CD8-positive, alpha-beta memory T cell (primary cell): ENCODE data around the gene TRIM4. TPM values are rescaled to one million over a fixed set of nuclear protein-coding genes. Genes with fewer than 3 reads are reported as not detected.
"Not testable (repeated sequence)": the region's sequence is repeated elsewhere in the genome, so short reads cannot be mapped to it uniquely, and the experiment has no call there.

Experiments used
- CTCF ChIA-PET: fragments of 350-600 bp; sonication (Branson Sonifier 250); formaldehyde crosslinking; loops from one replicate; lab custom pipeline; 2021; ENCODE audit warnings: antibody characterized with exemption; lab: Charles Lee
- POLR2A ChIA-PET: fragments of 350-600 bp; sonication (Branson Sonifier 250); formaldehyde crosslinking; loops from one replicate; lab custom pipeline; 2021; ENCODE audit warnings: antibody characterized with exemption; lab: Charles Lee
- DNase-seq, 5 donors: peaks; one replicate each; pipeline versions ENCODE4 v3.0.0 to v3.0.0-alpha.2; 2020 to 2022; ENCODE audit warnings: mixed read lengths in 1 of 5
- H3K27ac ChIP-seq: one replicate; pipeline ENCODE4 v1.7.0; 2013; ENCODE audit warnings: low read depth, mild to moderate bottlenecking, low read length, moderate library complexity
- H3K27me3 ChIP-seq: 2 replicates; pipeline ENCODE4 v1.7.0; 2013; ENCODE audit warnings: low read length, mild to moderate bottlenecking; ENCODE audit not compliant: insufficient read depth, poor library complexity, severe bottlenecking
- H3K36me3 ChIP-seq: 2 replicates; pipeline ENCODE4 v1.7.0; 2013; ENCODE audit warnings: mild to moderate bottlenecking, low read length, moderate library complexity; ENCODE audit not compliant: insufficient read depth
- H3K4me1 ChIP-seq: 2 replicates; pipeline ENCODE4 v1.7.0; 2013; ENCODE audit warnings: mild to moderate bottlenecking, low read length, moderate library complexity; ENCODE audit not compliant: insufficient read depth
- H3K4me3 ChIP-seq: 2 replicates; pipeline ENCODE4 v1.7.0; 2013; ENCODE audit warnings: mild to moderate bottlenecking, low read length
- H3K9me3 ChIP-seq: 2 replicates; pipeline ENCODE4 v1.7.0; 2013; ENCODE audit warnings: mild to moderate bottlenecking, low read length
- H3K27ac Mint-ChIP-seq, 8 donors: one replicate each; pipeline ENCODE4 v1.8.0; 2020 to 2021; ENCODE audit warnings: mixed read lengths in 8 of 8, mild to moderate bottlenecking in 6 of 8, inconsistent platforms in 3 of 8, moderate library complexity in 3 of 8
- H3K27me3 Mint-ChIP-seq, 2 donors: one replicate each; pipeline ENCODE4 v1.8.0; 2020 to 2021; ENCODE audit warnings: mixed read lengths in 2 of 2, mild to moderate bottlenecking in 1 of 2, moderate library complexity in 1 of 2
- H3K36me3 Mint-ChIP-seq, 3 donors: one replicate each; pipeline ENCODE4 v1.8.0; 2020 to 2021; ENCODE audit warnings: mixed read lengths in 3 of 3, inconsistent platforms in 1 of 3, mild to moderate bottlenecking in 1 of 3
- H3K4me1 Mint-ChIP-seq, 3 donors: one replicate each; pipeline ENCODE4 v1.8.0; 2020 to 2021; ENCODE audit warnings: mixed read lengths in 3 of 3, inconsistent platforms in 1 of 3, mild to moderate bottlenecking in 1 of 3
- H3K4me3 Mint-ChIP-seq, 7 donors: one replicate each; pipeline ENCODE4 v1.8.0; 2020 to 2021; ENCODE audit warnings: mixed read lengths in 7 of 7, mild to moderate bottlenecking in 6 of 7, moderate library complexity in 4 of 7, inconsistent platforms in 2 of 7
- H3K9me3 Mint-ChIP-seq, 5 donors: one replicate each; pipeline ENCODE4 v1.8.0; 2020 to 2022; ENCODE audit warnings: mixed read lengths in 5 of 5, mild to moderate bottlenecking in 3 of 5, moderate library complexity in 2 of 5, inconsistent platforms in 1 of 5
- polyA plus RNA-seq: library from polyadenylated mRNA; unstranded; fragments of 300-500 nt; fragmentation: Illumina TruSeq; gene quantifications from one replicate; pipeline ENCODE4 v1.2.3, GENCODE V29; 2021
- total RNA-seq, 2 experiments: library from RNA; stranded (reverse); gene quantifications; one replicate each; pipeline ENCODE4 v1.2.3, GENCODE V29; 2021

Gene TRIM4, protein sequence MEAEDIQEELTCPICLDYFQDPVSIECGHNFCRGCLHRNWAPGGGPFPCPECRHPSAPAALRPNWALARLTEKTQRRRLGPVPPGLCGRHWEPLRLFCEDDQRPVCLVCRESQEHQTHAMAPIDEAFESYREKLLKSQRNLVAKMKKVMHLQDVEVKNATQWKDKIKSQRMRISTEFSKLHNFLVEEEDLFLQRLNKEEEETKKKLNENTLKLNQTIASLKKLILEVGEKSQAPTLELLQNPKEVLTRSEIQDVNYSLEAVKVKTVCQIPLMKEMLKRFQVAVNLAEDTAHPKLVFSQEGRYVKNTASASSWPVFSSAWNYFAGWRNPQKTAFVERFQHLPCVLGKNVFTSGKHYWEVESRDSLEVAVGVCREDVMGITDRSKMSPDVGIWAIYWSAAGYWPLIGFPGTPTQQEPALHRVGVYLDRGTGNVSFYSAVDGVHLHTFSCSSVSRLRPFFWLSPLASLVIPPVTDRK
- total RNA-seq = 10 to 100 TPM; 30.0 to 31.0 TPM
- 25.8 TPM for polyA plus RNA-seq

DNA sequence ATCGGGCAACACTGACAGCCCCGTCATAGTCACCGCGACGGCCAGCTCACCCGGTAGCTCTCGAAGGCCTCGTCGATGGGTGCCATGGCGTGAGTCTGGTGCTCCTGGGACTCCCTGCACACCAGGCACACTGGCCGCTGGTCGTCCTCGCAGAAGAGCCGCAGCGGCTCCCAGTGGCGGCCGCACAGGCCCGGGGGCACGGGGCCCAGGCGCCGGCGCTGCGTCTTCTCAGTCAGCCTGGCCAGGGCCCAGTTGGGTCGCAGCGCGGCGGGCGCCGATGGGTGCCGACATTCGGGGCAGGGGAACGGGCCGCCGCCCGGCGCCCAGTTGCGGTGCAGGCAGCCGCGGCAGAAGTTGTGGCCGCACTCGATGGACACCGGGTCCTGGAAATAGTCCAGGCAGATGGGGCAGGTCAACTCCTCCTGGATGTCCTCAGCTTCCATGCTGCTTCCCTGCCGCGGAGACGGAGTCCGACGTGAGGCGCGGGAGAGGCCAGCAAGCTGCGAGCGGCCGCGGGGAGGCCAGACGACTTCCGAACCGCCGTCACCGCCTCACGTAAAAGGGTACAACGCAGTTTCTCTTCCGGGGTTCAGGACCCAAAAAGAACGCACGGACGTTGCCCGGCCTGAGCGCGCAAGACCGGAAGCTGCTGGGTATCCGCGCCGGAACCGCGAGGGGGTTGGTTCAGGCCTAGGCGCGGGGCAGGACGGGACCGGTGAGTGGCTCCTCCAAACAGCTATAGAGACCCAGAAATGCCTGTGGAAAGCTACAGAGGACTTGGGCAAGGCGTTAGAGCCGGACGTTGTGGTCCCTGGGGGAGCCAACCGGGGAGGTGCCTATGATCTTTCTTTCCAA lies at the start of gene TRIM4:
TRIM4 (minus strand) TSS at position 572 of the 855 bp plus-strand sequence; CDS start at position 443, 129 bp downstream.
- Mint-ChIP-seq H3K4me1 (peaks cover 47 to 59% (median 57%) of the 10 kb centered on the region in 3 donors), H3K9me3 (no peaks in the 10 kb centered on the region), H3K27me3 (peaks cover 0 to 6% of the 10 kb centered on the region in 2 donors), H3K27ac (peak within 1 kb of the TSS; percentile 93 to 99 (median 98)), H3K36me3 (peaks cover 4 to 45% (median 8%) of the 10 kb centered on the region in 3 donors), H3K4me3 (peak within 1 kb of the TSS; percentile 92 to 98 (median 96))
- peak; percentile 78 to 92 (median 88) for DNase-seq
- Histone ChIP-seq H3K36me3 (peaks cover 19% of the 10 kb centered on the region), H3K27me3 (no peaks in the 10 kb centered on the region), H3K27ac (peak within 1 kb of the TSS; percentile 94), H3K4me1 (peaks cover 48% of the 10 kb centered on the region), H3K4me3 (peak within 1 kb of the TSS; percentile 97), H3K9me3 (no peaks in the 10 kb centered on the region)
- ChIA-PET CTCF (interaction anchor here (0.8 to 2.7 kb wide), 17 partner anchors 10 to 214 kb away, joined by 3 to 17 read pairs (median 3); partner anchors contain the start of genes GJC3, MBLAC1, ZKSCAN1 and ZSCAN21), POLR2A (interaction anchor here (0.6 to 2.7 kb wide), 10 partner anchors 10 to 510 kb away, joined by 3 to 18 read pairs (median 8); partner anchors contain the start of genes AP4M1, ATP5MF, GJC3 and MCM7)

DNA sequence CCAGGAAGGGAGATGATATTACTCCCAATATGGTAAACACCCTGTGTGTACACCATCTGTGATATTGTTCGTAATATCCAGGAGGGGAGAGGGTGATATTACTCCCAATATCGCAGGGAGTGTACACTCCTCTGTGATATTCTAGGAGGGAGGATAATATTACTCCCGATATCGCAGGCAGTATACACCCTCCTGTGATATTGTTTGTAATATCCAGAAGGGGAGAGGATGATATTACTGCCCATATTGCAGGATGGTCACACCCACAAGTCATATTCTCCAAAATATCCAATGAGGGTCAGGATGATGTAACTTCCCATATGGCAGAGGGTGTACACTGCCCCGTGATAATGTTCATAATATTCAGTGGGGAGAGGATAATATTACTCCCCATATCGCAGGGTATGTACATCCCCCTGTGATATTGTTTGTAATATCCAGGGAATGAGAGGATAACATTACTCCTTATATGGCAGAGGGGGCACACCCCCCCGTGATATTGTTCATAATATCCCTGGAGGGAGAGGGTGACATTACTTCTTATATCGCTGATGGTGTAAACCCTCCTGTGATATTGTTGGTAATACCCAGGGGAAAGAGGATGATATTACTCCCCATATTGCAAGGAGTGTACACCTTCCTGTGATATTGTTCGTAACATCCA lies 39.4 kb upstream of the TRIM4 start:
- H3K27ac Mint-ChIP-seq = no peak overlapping the region

DNA sequence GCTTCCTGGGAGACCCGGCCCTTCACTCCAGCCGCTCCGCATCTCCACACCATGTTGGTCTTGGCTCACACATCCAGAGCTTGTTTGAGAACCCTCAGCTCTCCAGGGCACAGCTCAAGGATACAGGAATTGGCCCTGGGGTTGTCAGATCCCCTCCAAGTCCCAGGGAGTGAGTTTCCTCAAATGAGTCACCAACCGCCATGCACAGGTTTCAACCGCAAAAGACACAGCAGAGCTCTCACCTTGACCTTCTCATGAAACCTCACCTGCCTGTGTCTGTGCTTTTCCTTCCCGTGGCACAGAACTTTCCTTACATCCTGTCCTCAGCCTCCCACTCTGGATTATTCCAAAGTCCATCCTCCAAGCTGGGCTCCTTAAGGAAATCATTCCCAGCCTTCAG lies 35.9 kb upstream of the TRIM4 start:
- H3K4me1 Mint-ChIP-seq = no peaks in the 10 kb centered on the region
- no peak for DNase-seq
- Histone ChIP-seq H3K27me3 (no peaks in the 10 kb centered on the region), H3K4me1 (no peaks in the 10 kb centered on the region), H3K27ac (no peak overlapping the region), H3K4me3 (no peak overlapping the region), H3K9me3 (no peaks in the 10 kb centered on the region), H3K36me3 (no peaks in the 10 kb centered on the region)
- ChIA-PET CTCF (interaction anchor here (0.9 to 1.4 kb wide), 2 partner anchors 22 to 37 kb away, joined by 3 to 4 read pairs; no protein-coding TSS in a partner anchor), POLR2A (interaction anchor here (1.0 kb wide), 1 partner anchor 36 kb away, joined by 5 read pairs; the partner anchor contains the start of gene TRIM4)
- no peaks in the 10 kb centered on the region for H3K36me3 Mint-ChIP-seq
- H3K4me3 Mint-ChIP-seq = no peak overlapping the region
- peaks cover 0 to 13% (median 7%) of the 10 kb centered on the region in 5 donors for H3K9me3 Mint-ChIP-seq
- H3K27ac Mint-ChIP-seq = no peak overlapping the region
- H3K27me3 Mint-ChIP-seq = peaks cover 7 to 42% of the 10 kb centered on the region in 2 donors

More for the DNA sequence above, 39.4 kb upstream of the TRIM4 start:
- ChIA-PET CTCF (no interaction called here), POLR2A (no interaction called here)
- no peaks in the 10 kb centered on the region for H3K36me3 ChIP-seq
- no peak overlapping the region for H3K27ac ChIP-seq
- no peak for DNase-seq
- H3K4me1 ChIP-seq = no peaks in the 10 kb centered on the region
- H3K9me3 Mint-ChIP-seq = peaks cover 0 to 2% (median 0%) of the 10 kb centered on the region in 5 donors
- peaks cover 19 to 64% of the 10 kb centered on the region in 2 donors for H3K27me3 Mint-ChIP-seq
- H3K4me3 Mint-ChIP-seq = no peak overlapping the region
- no peaks in the 10 kb centered on the region for H3K4me1 Mint-ChIP-seq
- peaks cover 4% of the 10 kb centered on the region for H3K27me3 ChIP-seq
- no peaks in the 10 kb centered on the region for H3K36me3 Mint-ChIP-seq
- H3K9me3 ChIP-seq = no peaks in the 10 kb centered on the region
- no peak overlapping the region for H3K4me3 ChIP-seq

DNA sequence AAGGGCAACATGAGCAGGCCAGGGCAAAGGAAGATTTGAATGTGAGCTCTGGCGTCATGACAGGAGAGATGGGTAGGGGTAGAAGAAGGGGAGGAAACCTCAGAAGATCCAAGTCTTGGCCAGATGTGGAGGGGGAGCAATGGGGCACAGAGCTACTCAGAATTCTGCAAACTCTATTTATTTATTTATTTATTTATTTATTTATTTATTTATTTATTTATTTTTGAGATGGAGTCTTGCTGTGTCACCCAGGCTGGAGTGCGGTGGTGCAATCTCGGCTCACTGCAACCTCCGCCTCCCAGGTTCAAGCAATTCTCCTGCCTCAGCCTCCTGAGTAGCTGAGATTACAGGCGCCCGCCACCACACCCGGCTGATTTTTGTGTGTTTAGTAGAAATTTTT lies 35.3 kb upstream of the TRIM4 start:
- DNase-seq, H3K4me3 Mint-ChIP-seq, H3K36me3 ChIP-seq, H3K9me3 ChIP-seq, H3K4me3 ChIP-seq, H3K36me3 Mint-ChIP-seq, H3K27ac Mint-ChIP-seq, H3K27ac ChIP-seq, H3K4me1 Mint-ChIP-seq, H3K4me1 ChIP-seq, H3K27me3 ChIP-seq, POLR2A ChIA-PET: not testable (repeated sequence)
- Mint-ChIP-seq H3K27me3 (peaks cover 7 to 41% of the 10 kb centered on the region in 2 donors), H3K9me3 (peaks cover 3 to 17% (median 12%) of the 10 kb centered on the region in 5 donors)
- CTCF ChIA-PET = interaction anchor here (1.4 kb wide), 1 partner anchor 23 kb away, joined by 4 read pairs; no protein-coding TSS in a partner anchor

DNA sequence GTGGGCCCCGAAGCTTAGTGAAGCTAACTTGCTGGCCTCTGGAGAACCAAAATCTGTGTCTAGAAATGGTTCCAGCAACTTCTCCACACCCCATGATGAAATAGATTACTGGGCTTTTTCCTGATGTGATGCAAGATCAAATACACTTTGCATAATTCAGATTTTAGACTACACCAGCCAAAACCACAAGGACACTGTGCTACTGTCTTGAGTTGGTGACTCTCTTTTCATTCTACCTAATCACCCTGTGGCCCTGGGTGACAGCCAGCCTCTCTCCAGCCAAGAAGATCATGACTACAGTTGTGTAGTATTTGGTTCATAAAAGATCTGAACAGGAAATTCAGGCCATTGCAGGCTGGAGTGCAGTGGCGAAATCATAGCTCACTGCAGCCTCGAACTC lies 34.3 kb upstream of the TRIM4 start:
- Mint-ChIP-seq H3K4me3 (no peak overlapping the region), H3K27ac (no peak overlapping the region), H3K9me3 (peaks cover 3 to 19% (median 12%) of the 10 kb centered on the region in 5 donors), H3K27me3 (peaks cover 6 to 34% of the 10 kb centered on the region in 2 donors), H3K36me3 (peaks cover 0 to 5% (median 0%) of the 10 kb centered on the region in 3 donors), H3K4me1 (no peaks in the 10 kb centered on the region)
- Histone ChIP-seq H3K27me3 (no peaks in the 10 kb centered on the region), H3K27ac (no peak overlapping the region), H3K4me3 (no peak overlapping the region), H3K36me3 (no peaks in the 10 kb centered on the region), H3K4me1 (no peaks in the 10 kb centered on the region), H3K9me3 (no peaks in the 10 kb centered on the region)
- CTCF ChIA-PET = no interaction called here
- DNase-seq = no peak
- POLR2A ChIA-PET = no interaction called here

DNA sequence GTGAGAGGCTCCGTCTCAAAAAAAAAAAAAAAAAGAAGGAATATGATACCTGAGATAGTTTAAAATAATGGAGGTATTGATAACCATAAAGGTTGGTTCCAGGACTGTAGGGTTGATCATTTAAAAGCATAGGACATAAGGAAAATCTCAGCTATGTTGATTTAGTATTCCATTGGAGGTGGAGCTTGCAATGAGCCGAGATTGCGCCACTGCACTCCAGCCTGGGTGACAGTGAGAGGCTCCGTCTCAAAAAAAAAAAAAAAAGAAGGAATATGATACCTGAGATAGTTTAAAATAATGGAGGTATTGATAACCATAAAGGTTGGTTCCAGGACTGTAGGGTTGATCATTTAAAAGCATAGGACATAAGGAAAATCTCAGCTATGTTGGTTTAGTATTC lies 33.3 kb upstream of the TRIM4 start:
- Mint-ChIP-seq H3K27me3 (peaks cover 3 to 37% of the 10 kb centered on the region in 2 donors), H3K9me3 (peaks cover 3 to 19% (median 12%) of the 10 kb centered on the region in 5 donors)
- H3K27ac Mint-ChIP-seq, H3K4me1 Mint-ChIP-seq, H3K9me3 ChIP-seq, H3K27me3 ChIP-seq, CTCF ChIA-PET, H3K27ac ChIP-seq, DNase-seq, H3K4me3 ChIP-seq, H3K36me3 Mint-ChIP-seq, POLR2A ChIA-PET, H3K4me1 ChIP-seq, H3K36me3 ChIP-seq, H3K4me3 Mint-ChIP-seq: not testable (repeated sequence)

DNA sequence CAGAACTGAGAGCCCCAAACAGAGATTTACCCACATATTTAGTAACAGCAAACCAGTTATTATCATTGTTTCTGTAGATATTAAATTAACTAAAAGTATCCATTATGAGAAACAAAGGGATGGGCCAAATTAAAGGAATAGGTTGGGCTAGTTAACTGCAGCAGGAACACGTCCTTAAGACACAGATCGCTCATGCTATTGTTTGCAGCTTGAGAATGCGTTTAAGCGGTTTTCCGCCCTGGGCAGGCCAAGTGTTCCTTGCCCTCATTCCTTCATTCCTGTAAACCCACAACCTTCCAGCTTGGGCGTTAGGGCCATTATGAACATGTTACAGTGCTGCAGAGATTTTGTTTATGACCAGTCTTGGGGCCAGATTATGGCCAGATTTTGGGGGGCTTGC lies 31.5 kb upstream of the TRIM4 start:
- H3K27ac Mint-ChIP-seq, H3K36me3 ChIP-seq, POLR2A ChIA-PET, H3K4me3 ChIP-seq, DNase-seq, H3K36me3 Mint-ChIP-seq, H3K27ac ChIP-seq, H3K4me1 Mint-ChIP-seq, H3K9me3 ChIP-seq, H3K27me3 ChIP-seq, H3K4me3 Mint-ChIP-seq, H3K4me1 ChIP-seq: not testable (repeated sequence)
- Mint-ChIP-seq H3K27me3 (peaks cover 3 to 40% of the 10 kb centered on the region in 2 donors), H3K9me3 (peaks cover 3 to 19% (median 12%) of the 10 kb centered on the region in 5 donors)
- CTCF ChIA-PET = interaction anchor here (1.5 to 2.9 kb wide), 2 partner anchors 21 to 36 kb away, joined by 4 to 9 read pairs; no protein-coding TSS in a partner anchor
